Activated CD8-positive, alpha-beta T cell treated with anti-CD3 and anti-CD28 coated beads for 36 hours (primary cell): ENCODE measurements around the gene ANXA2. TPM values are rescaled to one million over a fixed set of nuclear protein-coding genes. Genes with fewer than 3 reads are reported as not detected.

Experiments
- ATAC-seq: fragments of 200-7000 bp; cut with Tn5 transposase; one replicate; pipeline ENCODE4 v1.10.0; 2021; ENCODE audit warnings: mild to moderate bottlenecking, moderate library complexity
- CTCF ChIA-PET: fragments of 350-600 bp; sonication (Branson Sonifier 250); formaldehyde crosslinking; loops from one replicate; lab custom pipeline; 2021; ENCODE audit warnings: antibody characterized with exemption; lab: Charles Lee
- POLR2A ChIA-PET: fragments of 350-600 bp; sonication (Branson Sonifier 250); formaldehyde crosslinking; loops from one replicate; lab custom pipeline; 2021; ENCODE audit warnings: antibody characterized with exemption; lab: Charles Lee
- DNase-seq: peaks from one replicate; pipeline ENCODE4 v3.0.0-alpha.2; 2020
- H3K27ac Mint-ChIP-seq: one replicate; pipeline ENCODE4 v1.8.0; 2021; ENCODE audit warnings: mild to moderate bottlenecking, mixed read lengths
- H3K27me3 Mint-ChIP-seq: one replicate; pipeline ENCODE4 v1.8.0; 2021; ENCODE audit warnings: mixed read lengths
- H3K36me3 Mint-ChIP-seq: one replicate; pipeline ENCODE4 v1.8.0; 2021; ENCODE audit warnings: low read depth, mixed read lengths
- H3K4me1 Mint-ChIP-seq: one replicate; pipeline ENCODE4 v1.8.0; 2021; ENCODE audit warnings: low read depth, mixed read lengths
- H3K4me3 Mint-ChIP-seq: one replicate; pipeline ENCODE4 v1.8.0; 2021; ENCODE audit warnings: mild to moderate bottlenecking, moderate library complexity, mixed read lengths
- H3K9me3 Mint-ChIP-seq: one replicate; pipeline ENCODE4 v1.8.0; 2021; ENCODE audit warnings: mixed read lengths
- intact Hi-C: fragments of 100-400 bp; cut with micrococcal nuclease; formaldehyde crosslinking; loops from one replicate; pipeline ENCODE4 v1.10.0; 2022
- total RNA-seq, 2 experiments: library from RNA; stranded (reverse); gene quantifications; one replicate each; pipeline ENCODE4 v1.2.3, GENCODE V29; 2021
- TF ChIP-seq, protein P1 (sequence below): fragments of 200-600 bp; IDR thresholded peaks from one replicate; pipeline ENCODE4 v1.8.0; 2022; ENCODE audit warnings: antibody characterized with exemption, mild to moderate bottlenecking

The ANXA2 gene
- total RNA-seq, result 10 to 100 TPM; 57.9 to 60.2 TPM

DNA sequence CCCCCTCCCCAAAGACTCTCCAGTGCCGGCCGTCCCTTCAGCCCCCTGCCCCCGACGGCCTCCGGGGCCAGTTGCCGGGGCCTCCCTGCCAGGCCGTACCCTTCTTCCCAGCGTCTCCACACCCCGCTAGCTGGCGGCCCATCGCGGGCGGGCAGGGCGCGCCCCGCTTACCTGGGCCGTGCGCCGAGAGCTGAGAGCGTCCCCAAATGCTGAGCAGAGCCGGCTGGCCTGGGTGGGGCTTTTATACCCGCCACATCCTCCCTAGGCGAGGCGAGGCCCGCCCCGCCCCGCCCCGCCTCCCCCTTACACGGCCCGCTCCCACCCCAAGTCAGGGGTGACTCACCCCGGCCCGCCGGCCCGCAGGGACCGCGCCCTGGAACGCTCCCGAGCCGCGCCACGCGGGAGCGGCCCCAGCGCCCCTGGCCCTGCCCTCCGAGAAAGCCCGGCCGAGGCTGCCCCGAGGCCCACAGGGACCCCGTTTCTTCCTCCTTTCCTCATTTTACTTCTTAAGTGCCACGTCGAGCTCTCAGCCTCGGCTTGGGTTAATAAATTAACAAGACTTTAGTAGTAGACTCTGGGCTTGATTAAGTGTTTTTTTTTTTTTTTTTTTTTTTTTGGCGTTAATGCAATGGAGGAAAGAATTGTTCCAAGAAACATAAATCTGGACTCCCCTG, at the start of gene ANXA2:
Gene ANXA2 (minus strand): TSS at position 215 of the 674 bp plus-strand sequence. CDS start 11,911 bp downstream, outside the sequence.
- peak within 1 kb of the TSS; percentile 91 for H3K4me3 Mint-ChIP-seq
- ATAC-seq, result peak; percentile 83
- H3K36me3 Mint-ChIP-seq, result peaks cover 11% of the 10 kb centered on the region
- H3K27ac Mint-ChIP-seq, result peak within 1 kb of the TSS; percentile 92
- peak; percentile 88 for DNase-seq
- ChIA-PET CTCF (no interaction called here), POLR2A (interaction anchor here (0.6 to 2.2 kb wide), 17 partner anchors 8 to 1082 kb away, joined by 3 to 6 read pairs (median 4); partner anchors contain the start of gene ICE2)
- intact Hi-C loops, result no loop called here
- H3K27me3 Mint-ChIP-seq, result peaks cover 3% of the 10 kb centered on the region
- TF ChIP-seq, protein P1, sequence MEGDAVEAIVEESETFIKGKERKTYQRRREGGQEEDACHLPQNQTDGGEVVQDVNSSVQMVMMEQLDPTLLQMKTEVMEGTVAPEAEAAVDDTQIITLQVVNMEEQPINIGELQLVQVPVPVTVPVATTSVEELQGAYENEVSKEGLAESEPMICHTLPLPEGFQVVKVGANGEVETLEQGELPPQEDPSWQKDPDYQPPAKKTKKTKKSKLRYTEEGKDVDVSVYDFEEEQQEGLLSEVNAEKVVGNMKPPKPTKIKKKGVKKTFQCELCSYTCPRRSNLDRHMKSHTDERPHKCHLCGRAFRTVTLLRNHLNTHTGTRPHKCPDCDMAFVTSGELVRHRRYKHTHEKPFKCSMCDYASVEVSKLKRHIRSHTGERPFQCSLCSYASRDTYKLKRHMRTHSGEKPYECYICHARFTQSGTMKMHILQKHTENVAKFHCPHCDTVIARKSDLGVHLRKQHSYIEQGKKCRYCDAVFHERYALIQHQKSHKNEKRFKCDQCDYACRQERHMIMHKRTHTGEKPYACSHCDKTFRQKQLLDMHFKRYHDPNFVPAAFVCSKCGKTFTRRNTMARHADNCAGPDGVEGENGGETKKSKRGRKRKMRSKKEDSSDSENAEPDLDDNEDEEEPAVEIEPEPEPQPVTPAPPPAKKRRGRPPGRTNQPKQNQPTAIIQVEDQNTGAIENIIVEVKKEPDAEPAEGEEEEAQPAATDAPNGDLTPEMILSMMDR, result no peak
- H3K9me3 Mint-ChIP-seq, result no peaks in the 10 kb centered on the region
- H3K4me1 Mint-ChIP-seq, result peaks cover 36% of the 10 kb centered on the region

DNA sequence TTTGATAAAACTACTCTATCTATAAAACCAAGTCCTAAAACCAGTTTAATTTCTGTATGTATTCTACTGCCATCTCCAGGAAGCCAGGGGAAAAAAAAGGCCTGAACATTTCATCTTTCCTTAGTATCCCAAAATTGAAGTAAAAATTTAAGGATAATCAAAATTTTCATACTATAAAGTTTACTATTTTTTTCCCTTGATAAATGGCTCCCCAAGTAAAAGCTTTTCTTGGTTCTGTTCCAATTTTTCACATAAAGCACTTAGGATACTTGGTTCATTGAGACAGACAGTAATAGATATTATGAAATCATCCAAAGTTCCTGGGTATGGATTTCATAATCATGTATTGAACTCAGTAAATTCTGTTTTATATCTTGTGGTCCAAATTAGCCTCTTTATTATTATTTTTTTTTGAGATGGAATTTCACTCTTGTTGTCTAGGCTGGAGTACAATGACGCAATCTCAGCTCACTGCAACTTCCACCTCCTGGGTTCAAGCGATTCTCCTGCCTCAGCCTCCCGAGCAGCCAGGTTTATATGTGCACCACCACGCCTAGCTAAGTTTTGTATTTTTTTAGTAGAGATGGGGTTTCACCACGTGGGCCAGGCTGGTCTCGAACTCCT, 46.6 kb upstream of the ANXA2 start:
- Mint-ChIP-seq H3K36me3 (peaks cover 15% of the 10 kb centered on the region), H3K27me3 (no peaks in the 10 kb centered on the region), H3K4me3 (no peak overlapping the region), H3K9me3 (no peaks in the 10 kb centered on the region), H3K27ac (no peak overlapping the region), H3K4me1 (peaks cover 3% of the 10 kb centered on the region)
- intact Hi-C loops, result no loop called here
- POLR2A ChIA-PET, result interaction anchor here (0.6 to 1.4 kb wide), 3 partner anchors 19 to 46 kb away, joined by 3 to 5 read pairs (median 4); no protein-coding TSS in a partner anchor
- TF ChIP-seq, protein P1, result no peak
- no peak for DNase-seq
- CTCF ChIA-PET, result interaction anchor here (1.1 to 1.9 kb wide), 5 partner anchors 38 to 118 kb away, joined by 3 to 10 read pairs (median 4); no protein-coding TSS in a partner anchor
- no peak for ATAC-seq

DNA sequence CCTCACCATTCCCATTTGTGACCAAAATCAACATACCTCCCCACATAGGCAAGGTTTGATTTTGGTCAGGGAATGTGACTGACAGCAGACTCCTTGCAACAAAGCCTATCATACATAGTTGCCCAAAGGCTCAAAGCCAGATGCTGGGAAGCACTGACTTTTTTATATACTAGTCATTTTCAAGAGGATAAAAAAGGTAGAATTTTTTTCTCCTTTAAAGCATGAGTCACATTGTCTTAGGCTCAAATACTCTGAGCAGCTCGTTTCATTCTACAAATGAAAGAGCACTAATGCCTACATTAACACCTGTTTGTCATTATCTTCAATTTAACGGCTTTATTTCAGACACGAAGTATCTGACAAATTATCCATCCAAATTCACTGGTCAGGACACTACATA, 45.0 kb upstream of the ANXA2 start:
- Mint-ChIP-seq H3K4me3 (no peak overlapping the region), H3K27me3 (no peaks in the 10 kb centered on the region), H3K4me1 (peaks cover 3% of the 10 kb centered on the region), H3K9me3 (no peaks in the 10 kb centered on the region), H3K27ac (no peak overlapping the region), H3K36me3 (peaks cover 8% of the 10 kb centered on the region)
- ChIA-PET CTCF (interaction anchor here (1.1 to 2.1 kb wide), 5 partner anchors 20 to 95 kb away, joined by 3 to 11 read pairs (median 5); no protein-coding TSS in a partner anchor), POLR2A (no interaction called here)
- intact Hi-C loops, result no loop called here
- DNase-seq (no peak), ATAC-seq (no peak)
- TF ChIP-seq, protein P1, result no peak

DNA sequence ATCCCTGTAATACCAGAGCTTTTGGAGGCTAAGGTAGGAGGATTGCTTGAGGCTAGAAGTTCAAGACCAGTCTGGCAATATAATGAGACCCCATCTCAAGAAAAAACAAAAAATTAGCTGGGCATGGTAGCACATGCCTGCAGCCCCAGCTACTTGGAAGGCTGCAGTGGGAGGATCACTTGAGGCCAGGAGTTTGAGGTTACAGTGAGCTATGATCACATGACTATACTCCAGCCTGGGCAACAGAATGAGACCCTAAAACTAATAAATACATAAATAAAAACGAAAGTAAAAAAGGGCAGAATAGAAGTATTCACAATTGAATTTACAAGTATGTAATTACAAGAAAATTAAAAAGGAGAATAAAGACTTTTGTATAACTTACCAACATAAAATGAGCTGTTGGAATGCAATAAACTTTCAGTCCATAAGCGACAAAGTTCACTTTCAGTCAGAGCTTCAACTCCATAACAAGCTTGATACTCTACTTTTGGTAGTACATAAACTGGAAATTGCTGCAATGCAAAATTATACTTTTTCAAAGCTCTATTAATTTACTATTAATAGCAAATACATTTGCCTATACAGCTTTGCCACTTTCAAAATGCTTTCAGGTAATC, 44.4 kb upstream of the ANXA2 start:
- H3K36me3 Mint-ChIP-seq, result peaks cover 7% of the 10 kb centered on the region
- no peaks in the 10 kb centered on the region for H3K27me3 Mint-ChIP-seq
- POLR2A ChIA-PET, result interaction anchor here (0.5 kb wide), 1 partner anchor 8 kb away, joined by 4 read pairs; no protein-coding TSS in a partner anchor
- H3K4me3 Mint-ChIP-seq, result no peak overlapping the region
- no peak overlapping the region for H3K27ac Mint-ChIP-seq
- DNase-seq (no peak), ATAC-seq (no peak)
- intact Hi-C loops, result no loop called here
- H3K9me3 Mint-ChIP-seq, result no peaks in the 10 kb centered on the region
- CTCF ChIA-PET, result interaction anchor here (1.1 to 2.1 kb wide), 3 partner anchors 82 to 114 kb away, joined by 3 to 11 read pairs (median 4); no protein-coding TSS in a partner anchor
- TF ChIP-seq, protein P1, result no peak
- H3K4me1 Mint-ChIP-seq, result peaks cover 3% of the 10 kb centered on the region
